Measurements from ENCODE around the gene REN. TPM values are rescaled to one million over a fixed set of nuclear protein-coding genes. Genes with fewer than 3 reads are reported as not detected.
A peak's percentile ranks its signal among the peaks of the same experiment; 100 is the strongest.

The REN gene
- total RNA-seq: not detected

DNA sequence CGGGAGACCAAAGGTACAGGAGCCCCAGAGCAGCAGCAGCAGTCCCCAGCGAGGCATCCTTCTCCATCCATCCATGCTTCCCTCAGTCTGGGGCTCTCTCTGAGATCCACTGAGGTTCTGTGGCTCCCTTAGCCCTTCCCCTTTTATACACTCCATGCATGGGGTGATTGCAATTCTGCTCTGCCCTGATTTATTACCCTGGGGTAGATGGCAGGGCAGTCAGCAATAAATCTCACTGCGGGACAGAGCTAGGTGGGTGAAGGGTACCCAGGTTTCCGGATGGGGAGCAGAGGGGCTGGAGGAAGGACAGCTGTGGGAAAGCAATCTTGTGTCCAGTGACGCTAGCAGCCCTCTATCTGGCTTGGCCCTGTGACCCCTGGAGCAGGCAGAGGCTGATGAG is at the start of gene REN:
Gene REN, minus strand, starts transcription at position 119 of the 400 bp plus-strand sequence. Its CDS starts 44 bp downstream, at position 75.
- no peak for DNase-seq (ENCODE audit: low spot score)

DNA sequence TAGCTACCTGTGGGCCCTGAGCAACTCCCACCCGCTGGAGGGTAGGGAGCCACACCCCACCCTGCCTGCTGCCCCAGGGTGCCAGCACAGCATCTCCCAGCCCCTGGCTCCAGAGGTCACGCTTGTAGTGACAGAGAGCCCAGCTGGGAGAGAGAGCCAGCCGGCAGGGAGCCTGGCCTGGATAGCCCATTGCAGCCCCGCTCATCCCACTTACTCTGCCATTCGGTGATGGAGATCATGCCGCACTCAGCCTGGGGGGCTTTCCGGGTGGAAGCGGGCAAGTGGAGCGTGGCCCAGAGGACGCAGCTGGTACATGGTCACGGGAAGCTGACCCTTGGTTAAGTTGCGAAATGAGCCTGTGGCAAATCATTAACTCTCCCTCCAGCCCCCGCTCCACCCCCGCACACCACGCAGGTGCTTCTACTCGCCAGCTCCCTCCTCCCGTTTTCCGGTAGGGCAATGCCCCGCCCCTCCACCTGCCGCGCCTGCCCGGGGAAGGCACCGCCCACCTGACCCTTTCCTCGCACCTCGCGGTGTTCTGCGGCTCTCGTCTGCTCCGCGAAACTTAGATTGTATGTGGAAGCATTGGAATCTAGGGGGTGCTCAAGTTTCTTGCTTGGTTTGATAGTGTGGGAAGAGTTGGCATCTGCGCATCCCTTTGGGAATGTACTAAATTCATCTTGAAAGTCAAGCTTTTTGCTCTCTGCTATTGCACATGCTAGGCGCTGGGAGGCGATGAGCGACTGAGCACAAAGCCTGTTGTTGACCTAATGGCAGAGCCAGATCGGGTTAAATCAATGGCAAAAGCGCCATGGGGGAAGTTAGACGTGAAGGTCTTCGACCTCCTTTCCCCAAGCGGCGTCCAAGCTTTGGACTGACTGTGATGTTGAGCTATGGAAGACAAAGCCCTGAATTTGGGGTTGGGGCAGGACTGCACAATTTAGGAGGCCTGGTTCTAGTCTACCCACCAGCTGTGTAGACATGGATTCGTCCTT is 47.8 kb upstream of the REN start, which contains the start of gene GOLT1A:
Gene GOLT1A, minus strand, starts transcription at position 321 of the 995 bp plus-strand sequence. Its CDS starts 82 bp downstream, at position 239.
- peak; percentile 87 for DNase-seq (ENCODE audit: low spot score)

DNA sequence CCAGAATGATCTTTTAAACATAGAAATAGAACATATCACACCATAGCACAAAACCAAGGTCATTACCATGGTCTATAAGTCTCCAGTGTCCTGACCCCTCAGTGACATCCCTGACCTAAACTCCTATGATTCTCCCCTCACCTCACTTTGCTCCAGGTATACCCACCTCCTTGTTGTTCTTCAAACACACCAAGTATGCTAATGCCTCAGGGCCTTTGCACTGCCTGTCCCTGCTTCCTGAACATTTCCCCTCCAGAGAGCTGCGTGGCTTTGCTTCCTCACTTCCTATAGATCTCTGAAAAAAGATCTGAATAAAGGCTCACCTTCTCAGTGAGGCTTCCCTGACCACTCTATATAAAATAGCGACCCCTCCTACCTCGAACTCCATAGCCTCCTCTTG is 46.6 kb upstream of the REN start:
- DNase-seq (ENCODE audit: low spot score): no peak

DNA sequence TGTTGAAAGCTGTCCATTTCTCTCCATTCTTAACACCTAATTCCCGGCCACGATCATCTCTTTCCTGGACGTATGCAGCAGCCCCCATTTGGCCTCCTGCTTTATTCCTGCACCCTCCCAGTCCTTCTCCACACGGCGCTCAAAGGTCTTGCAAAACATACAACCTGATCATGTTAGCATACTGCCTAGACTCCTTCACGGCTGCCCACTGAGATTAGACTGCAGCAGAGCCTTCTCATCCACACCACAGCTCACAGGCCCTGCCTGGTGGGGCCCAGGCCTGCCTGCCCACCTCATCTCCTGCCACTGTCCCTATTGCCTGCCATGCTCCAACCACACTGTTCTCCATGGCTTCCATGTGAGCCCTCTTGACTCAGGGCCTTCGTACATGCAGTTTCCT is 44.9 kb upstream of the REN start:
- no peak for DNase-seq (ENCODE audit: low spot score)

DNA sequence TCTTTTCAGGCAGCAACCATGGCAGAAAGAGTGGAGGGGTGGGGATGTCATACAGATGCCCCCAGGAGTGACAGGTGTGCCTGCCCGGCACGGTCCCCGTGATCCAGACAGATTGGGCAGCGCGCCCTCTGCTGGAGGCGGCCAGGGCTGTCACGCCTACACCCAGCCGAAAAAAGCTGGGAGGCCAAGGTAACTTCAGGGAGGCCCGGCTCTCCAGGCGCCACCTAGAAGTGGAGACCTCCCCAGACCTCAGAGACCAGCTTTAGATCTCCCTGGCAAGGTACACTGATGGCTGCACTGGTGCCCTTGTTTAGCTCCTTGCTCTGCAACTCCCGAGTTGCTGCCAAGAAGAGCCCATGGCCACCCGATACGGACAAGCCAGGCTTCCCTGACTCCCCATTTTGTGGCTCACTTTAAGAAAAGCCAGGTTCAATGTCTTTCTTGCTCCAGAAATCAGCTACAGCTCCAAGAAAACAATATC is 41.0 kb upstream of the REN start:
- DNase-seq (ENCODE audit: low spot score): peak; percentile 56

DNA sequence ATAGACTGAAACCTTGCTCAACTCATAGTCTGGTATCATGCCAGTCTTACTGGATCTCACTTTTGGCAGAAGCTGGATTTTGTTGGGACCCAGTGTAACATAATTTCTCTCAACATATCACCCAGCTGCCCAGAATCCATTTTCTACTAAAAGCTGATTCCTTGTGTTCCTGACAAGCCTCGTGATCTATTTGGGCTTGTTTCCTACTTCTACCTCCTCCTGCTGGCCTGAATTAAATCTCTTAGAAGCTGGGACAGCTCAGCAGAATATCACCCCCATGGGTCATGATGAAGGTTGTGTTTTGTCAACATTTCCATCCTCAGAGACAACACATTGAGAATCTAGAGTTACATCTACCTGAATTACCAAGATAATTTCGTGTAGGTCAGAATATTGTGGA is 40.0 kb upstream of the REN start:
- DNase-seq (ENCODE audit: low spot score): no peak

DNA sequence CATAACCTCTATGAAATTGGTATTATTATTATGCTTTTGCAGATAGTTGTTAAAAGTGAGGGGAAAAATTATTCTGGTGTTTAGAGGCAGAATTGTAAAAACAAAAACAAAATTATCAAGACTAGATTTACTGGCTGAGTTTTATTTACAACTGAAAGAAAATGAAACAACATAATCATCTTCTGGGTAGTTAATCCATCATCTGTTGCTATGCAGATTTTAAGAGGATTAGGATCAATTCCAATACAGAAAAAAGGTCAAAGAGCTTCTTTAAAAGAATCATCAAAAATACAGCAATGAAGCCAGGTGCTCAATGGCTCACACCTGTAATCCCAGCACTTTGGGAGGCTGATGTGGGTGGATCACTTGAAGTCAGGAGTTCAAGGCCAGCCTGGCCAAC is 39.3 kb upstream of the REN start:
- DNase-seq (ENCODE audit: low spot score): no peak

DNA sequence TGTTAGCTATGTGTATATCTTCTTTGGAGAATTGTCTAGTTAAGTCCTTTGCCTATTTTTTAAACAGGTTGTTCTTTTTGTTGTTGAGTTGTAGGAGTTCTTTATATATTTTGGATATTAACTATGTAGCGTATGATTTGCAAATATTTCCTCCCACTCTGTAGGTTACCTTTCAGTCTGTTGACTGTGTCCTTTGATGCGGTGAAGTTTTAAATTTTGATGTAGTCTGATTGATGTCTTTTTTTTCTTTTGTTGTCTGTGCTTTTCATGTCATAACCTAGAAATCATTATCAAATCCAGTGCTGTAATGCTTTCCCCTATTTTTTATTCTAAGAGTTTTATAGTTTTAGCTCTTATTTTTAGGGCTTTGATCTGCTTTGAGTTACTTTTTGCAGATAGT is 38.8 kb upstream of the REN start:
- no peak for DNase-seq (ENCODE audit: low spot score)

DNA sequence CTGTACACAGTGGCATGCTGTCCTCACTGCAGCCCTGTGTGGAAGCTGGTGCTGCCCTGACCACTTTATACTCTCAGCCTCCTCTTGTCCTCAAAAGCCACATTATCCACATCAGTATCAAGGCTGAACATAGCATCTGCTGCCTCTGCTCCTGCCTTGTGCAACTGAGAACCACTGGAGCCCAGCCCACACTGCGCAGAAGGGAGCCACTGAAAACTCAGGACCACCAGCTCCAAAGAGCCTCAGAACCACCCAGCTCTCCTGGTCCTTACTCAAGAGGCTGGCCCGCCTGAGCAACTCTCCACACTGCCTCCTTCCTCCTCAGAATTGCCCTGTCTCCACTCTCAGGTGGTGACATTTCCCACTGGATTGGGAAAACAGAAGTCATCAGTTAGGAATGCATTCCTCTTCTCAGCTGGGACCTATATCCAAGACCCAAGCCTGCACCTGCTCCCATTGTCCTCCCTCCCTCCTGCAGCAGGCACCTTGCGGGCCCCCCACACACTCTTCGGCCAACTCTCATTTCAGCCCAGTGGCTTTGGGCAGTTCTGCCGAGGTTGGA is 37.1 kb upstream of the REN start:
- DNase-seq (ENCODE audit: low spot score): no peak

DNA sequence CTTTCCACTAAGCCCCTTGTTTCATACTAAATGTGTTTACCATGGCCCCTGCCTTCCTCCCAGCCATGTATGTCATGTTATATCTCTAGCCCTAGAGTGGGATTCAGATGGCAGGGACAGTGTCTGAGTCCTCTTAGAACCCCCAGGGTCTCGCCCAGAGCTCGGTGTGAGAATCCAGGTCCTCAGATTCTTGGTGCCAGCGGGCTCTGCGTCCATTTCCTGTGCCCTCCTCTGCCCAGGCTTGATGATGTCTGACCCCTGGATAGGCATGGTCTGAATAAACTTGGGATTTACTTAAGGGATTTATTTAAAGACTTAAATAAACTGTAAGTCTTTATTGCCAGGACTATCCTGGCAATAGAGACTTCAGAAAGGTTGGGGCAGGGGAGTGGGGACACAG is 36.3 kb upstream of the REN start:
- DNase-seq (ENCODE audit: low spot score): no peak

DNA sequence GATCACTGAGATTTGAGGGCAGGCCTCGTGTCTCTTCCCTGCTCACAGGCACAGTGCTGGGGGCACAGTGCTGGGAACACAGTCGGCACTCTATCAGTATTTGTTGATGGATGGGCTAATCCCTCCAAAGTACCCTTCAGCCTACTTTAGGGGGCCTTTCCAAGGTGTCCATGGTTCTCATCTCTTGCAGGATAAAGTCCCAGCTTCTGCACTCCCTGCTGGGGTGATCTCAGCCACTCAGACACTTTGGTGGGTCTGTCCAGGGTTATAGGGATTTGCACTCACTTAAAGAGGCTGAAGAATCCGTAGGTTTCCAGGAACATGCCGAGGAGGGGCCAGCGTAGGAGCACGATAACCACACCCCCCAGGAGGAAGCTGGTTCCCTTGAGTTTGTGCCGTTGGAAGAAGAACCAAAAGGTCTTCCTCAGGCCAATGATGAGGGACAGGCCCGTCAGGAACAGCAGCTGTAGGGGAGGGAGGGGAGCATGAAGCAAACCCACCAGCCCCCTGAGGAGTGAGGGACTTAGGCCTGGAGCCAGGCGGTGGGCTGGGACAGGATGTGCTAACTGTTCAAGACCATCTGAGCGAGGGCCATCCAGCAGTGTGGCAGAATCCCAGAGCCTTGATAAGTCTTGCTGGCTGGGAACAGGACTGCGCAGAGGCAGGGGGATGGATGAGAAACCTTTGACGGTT is 35.4 kb upstream of the REN start:
- no peak for DNase-seq (ENCODE audit: low spot score)

DNA sequence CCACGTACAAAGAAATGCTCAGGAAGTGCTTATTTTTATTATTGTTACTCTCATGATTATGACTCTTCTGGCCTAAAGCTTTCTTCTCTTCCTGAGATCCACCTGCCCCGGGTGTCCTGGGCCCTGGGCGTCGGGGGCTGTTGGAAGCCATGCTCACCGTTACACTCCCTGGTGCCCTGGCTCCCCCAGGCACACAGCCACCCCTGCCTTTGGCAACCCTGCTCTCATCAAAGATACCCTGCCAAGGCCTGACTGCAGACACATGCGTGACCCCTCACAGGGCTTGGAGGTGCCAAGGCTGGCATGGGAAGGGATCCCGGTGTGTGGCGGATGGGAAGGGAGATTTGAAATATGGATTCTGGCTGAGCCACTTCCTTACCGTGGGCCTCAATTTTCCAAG is 33.4 kb upstream of the REN start:
- no peak for DNase-seq (ENCODE audit: low spot score)

DNA sequence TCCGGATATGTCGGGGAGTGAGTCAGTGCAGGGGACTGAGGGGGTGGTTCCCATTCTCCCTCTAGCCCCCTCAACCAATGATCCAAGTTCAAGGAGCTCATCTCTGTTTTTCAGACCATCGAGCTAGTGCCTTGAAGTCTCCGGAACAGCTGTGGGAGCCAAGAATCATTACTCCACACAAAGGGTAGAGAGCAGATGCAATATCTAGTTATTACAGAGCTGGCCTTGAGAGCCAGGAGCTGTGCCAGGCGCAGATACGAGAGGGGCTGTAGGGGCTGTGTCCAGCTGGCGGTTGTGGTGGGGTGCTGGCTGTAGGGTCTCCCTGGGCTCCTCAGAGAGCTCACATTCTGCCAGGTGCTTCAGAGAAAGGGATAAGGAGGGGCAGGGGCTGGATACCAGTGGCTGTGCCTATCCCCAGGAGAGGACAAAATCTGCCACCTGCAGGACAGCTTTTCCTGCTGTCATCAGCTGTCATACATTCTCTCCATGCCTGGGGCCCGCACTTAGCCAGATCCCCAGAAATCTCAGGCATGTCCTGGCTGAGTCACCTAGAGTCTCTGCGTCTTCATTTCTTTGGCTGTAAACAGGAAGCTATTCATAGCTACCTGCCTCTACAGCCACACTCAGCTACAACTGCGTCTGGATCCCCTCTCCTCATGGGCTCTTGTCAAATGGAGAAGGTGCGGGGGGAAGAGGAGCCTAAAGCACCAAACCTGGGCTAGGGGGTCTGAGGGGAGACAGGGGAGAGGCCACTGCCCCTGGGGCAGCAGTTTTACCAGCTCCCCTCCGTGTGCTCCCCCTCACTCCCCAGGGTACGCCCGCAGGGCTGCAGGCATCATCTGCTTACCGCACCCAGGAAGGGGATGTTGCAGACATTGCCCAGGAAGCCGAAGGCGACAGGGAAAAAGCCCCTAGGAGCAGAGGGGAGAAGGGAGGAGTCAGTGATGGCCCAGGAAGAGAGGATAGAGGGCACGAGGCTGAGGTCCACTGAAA is 32.5 kb upstream of the REN start:
- DNase-seq (ENCODE audit: low spot score): no peak

DNA sequence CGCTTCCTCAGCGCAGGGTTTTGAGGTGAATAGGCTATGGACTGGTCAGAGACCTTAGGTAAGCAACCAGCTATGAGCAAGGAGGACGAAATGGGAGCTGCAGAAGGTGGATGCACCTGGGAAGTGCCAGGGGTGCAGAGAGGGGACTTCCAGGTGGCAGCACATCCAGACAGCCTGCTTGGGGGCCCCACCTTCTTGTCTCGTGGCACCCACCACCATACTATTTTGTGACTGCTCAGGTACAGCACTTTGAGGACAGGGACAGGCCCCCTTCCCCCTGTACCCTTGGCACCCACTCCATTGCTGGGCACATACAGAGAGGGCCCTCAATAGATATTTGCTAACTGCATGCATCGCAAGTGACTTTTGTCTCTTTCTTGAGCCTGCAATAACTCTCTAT is 30.9 kb upstream of the REN start:
- no peak for DNase-seq (ENCODE audit: low spot score)

DNA sequence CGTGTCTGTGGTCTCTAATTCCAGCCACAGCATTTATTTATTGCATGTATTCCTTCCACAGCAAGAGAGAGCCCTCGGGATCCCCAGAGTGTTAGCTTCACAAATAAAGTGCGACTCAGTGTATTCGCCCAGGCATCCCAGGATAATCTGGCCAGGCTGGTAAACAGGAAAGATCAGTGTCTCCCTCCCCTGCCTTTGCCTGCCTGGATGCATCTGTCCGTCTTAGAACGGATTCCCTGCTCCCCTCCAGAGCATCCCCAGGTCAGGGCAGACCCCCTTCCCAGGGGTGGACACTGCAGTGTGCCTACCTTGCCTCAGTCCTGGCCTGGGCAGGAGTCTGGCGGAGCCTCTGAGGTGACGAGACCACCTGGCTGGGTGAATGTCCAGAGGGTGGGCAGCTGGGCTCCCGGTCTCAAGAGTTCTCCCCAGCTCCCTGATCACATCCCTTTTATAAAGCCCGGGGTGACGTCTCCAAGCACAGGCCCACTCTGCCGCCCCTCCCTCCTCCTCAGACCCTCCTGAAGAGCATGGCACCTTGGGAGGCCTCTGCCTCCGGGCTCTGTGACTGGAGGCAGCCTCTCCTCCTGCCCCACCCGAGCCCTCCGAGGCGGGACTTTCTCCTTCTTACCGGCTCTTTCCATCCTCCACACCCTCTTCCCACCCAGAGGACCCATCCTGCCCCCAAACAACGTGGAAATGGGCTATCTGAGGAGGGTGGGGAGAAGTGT is 30.1 kb upstream of the REN start, which contains the start of gene KISS1:
Gene KISS1, minus strand, starts transcription at position 424 of the 728 bp plus-strand sequence. CDS start 3,615 bp downstream, outside the sequence.
- no peak for DNase-seq (ENCODE audit: low spot score)

DNA sequence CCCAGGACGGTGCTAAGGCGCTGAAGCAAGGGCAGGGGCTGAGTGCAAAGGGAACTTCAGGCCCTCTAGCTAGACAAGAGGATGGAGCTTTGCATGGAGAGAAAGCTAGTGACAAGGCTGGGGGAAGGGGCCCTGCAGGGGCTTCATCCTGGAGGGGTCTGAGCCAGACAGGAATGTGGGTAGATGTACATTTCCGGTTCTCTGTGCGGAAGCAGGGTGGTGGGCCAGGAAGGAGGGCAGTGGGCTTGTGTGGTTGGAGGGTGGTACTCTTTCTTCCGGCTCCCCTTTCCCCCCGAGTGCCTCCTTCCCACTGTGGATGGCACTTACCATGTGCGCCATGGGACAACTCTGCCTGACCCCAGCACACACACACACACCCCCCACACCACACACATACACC is 28.6 kb upstream of the REN start:
- DNase-seq (ENCODE audit: low spot score): no peak

DNA sequence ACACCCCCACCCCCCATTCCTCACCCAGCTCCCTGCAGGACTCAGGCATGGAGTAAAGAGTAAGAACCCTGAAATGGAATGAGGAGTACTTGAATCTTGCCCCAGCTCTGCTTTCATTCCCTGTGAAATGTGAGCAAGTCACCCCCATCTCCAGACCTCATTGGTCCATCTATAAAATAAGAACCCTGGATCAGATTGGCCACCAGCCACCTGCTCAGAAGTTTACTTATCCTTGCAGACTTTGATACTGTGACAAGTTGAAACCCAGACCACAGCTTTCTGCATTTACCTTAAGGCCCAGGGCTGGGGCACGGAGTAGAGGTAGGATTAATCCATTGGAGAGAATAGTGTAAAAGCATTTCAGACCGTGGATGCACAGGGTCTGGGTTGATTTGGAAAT is 27.9 kb upstream of the REN start:
- DNase-seq (ENCODE audit: low spot score): no peak

DNA sequence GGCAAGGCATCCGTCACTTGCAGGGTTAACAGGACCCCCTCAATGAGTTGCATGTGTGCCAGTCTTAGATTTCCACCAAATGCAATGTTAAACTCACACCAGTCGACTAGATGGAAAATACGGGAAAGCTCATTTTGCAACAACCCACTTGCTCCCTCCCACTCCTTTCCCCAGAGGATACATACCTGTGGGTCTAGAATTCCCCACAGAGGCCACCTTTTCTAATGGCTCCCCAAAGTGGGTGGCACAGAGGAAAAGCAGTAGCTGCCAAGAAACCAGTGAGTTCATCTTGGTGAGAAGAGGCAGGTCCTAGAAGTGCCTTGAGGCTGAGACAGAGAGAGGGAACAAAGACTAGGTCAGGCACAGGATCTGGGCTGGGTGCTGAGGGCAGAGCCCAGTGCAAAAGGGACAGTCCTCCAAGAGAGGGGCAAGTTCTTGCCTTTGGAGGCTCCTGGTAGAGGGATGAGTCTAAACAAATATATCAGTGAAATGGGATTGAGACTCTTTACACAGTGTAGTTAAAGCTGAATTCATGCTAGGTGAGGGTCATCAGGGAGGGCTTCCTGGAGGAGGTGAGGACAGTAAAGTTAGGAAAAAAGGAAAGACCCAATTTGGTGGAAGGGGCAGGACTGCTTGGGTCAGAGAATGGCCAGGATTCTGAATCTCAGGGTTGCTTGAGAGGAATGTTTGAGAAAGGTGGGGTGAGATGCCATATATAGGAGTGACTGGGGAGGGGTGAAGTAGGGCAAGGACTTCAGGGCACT is 26.6 kb upstream of the REN start:
- DNase-seq (ENCODE audit: low spot score): no peak

DNA sequence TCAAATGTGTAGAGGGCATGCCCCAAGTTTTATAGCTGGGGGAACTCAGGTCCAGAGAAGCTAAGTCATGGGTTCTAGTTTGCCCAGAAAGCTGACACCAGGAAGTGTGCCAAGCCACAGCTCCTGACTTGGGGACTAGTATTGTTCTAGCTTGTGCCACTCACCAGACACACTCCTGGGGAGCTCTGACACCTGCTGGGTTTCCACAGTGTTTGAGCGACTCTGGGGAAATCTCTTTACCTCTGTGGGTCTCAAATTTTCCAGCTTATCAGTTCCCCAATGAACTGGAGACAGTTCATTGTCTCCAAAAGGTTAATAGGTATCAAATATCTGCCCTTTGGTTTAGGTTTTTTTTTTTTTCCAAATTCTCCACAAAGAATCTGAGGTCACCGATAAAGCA is 25.9 kb upstream of the REN start:
- DNase-seq (ENCODE audit: low spot score): no peak

DNA sequence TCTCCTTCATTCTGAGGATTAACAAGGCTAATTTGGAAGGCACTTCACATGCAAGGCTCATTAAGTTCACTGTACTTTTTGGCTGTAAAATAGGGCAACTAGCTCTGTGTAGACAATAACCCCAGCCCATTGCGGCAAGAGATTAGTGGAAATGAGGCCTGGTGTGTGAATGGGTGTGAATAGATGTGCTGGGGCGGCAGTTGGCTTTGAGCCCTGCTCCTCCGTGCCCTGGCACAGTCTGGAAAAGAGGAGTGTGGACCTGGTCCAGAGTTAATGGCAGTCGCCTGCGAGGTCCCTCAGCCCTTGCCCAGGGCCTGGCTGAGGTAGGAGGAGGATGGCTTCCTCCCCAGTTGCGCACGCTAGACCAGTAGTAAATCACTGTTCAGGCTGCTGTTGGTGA is 25.3 kb upstream of the REN start:
- no peak for DNase-seq (ENCODE audit: low spot score)
